GM12878 (cell line): Measurements from ENCODE around the gene BLOC1S3. TPM values are rescaled to one million over a fixed set of nuclear protein-coding genes. Genes with fewer than 3 reads are reported as not detected.

Experiments
- ATAC-seq: fragments of 200-7000 bp; cut with Tn5 transposase; 3 replicates; pipeline ENCODE4 v1.9.1; 2020; ENCODE audit warnings: mild to moderate bottlenecking, moderate library complexity
- BruUV-seq: library from RNA; stranded (reverse); fragments of 400-500 nt; replicated peaks from 2 replicates; lab custom pipeline; 2021; lab: Mats Ljungman, UMichigan
- CTCF ChIA-PET: fragments of 300-600 bp; sonication (Branson Sonifier 250); formaldehyde crosslinking; extraction: SDS; loops from one replicate; lab custom pipeline; 2021; ENCODE audit warnings: inconsistent platforms; lab: Yijun Ruan, JAX
- POLR2A ChIA-PET: fragments of 350-600 bp; formaldehyde crosslinking; extraction: SDS; loops from one replicate; lab custom pipeline; 2021; ENCODE audit warnings: inconsistent platforms; lab: Charles Lee
- RAD21 ChIA-PET: fragments of 300-600 bp; sonication (Branson Sonifier 250); formaldehyde crosslinking; loops from one replicate; lab custom pipeline; 2023; ENCODE audit warnings: antibody characterized with exemption; ENCODE audit not compliant: unreplicated experiment; lab: Charles Lee
- SMC1A ChIA-PET: fragments of 300-600 bp; sonication (Branson Sonifier 250); formaldehyde crosslinking; loops from one replicate; lab custom pipeline; 2023; ENCODE audit not compliant: unreplicated experiment, uncharacterized antibody; lab: Charles Lee
- DNase-seq: peaks from one replicate; pipeline ENCODE4 v3.0.0-alpha.2; 2011; ENCODE audit warnings: low read depth, low spot score
- FAIRE-seq: peaks from 3 replicates; lab custom pipeline; 2011; peaks lifted over from hg19 to GRCh38; lab: Jason Lieb, UNC
- H2AFZ ChIP-seq: 2 replicates; pipeline ENCODE4 v1.6.0; 2011; ENCODE audit warnings: low read depth, low read length, control low read depth; ENCODE audit not compliant: control insufficient read depth
- H3K27ac ChIP-seq: 2 replicates; pipeline ENCODE4 v1.5.1; 2011; ENCODE audit warnings: control low read depth; ENCODE audit not compliant: control insufficient read depth, insufficient read depth
- H3K27me3 ChIP-seq, 2 experiments: replicated peaks in 1 of 2; 2 replicates each; pipeline versions ENCODE4 v1.6.0 to v1.6.1; 2011; ENCODE audit warnings: low read length in 1 of 2; ENCODE audit not compliant: control insufficient read depth in 2 of 2, insufficient read depth in 2 of 2
- H3K36me3 ChIP-seq, 2 experiments: 2 replicates each; pipeline ENCODE4 v1.5.1; 2011; ENCODE audit warnings: low read length in 1 of 2; ENCODE audit not compliant: control insufficient read depth in 2 of 2, insufficient read depth in 2 of 2
- H3K4me1 ChIP-seq: 2 replicates; pipeline ENCODE4 v1.6.1; 2011; ENCODE audit warnings: mild to moderate bottlenecking, low read length, moderate library complexity, mixed read lengths; ENCODE audit not compliant: control insufficient read depth, insufficient read depth
- H3K4me2 ChIP-seq: 2 replicates; pipeline ENCODE4 v1.6.0; 2011; ENCODE audit warnings: control low read depth; ENCODE audit not compliant: control insufficient read depth, insufficient read depth
- H3K4me3 ChIP-seq: fragments of 200-600 bp; sonication (generic); 2 replicates; pipeline ENCODE4 v1.5.1; 2016
- H3K79me2 ChIP-seq: 2 replicates; pipeline ENCODE4 v1.6.0; 2011; ENCODE audit warnings: low read length; ENCODE audit not compliant: control insufficient read depth, insufficient read depth
- H3K9ac ChIP-seq: 2 replicates; pipeline ENCODE4 v1.8.0; 2011; ENCODE audit warnings: low read length, control low read depth, mixed read lengths; ENCODE audit not compliant: control insufficient read depth, insufficient read depth
- H3K9me3 ChIP-seq: replicated peaks from 3 replicates; pipeline ENCODE4 v1.5.1; 2011; ENCODE audit warnings: mild to moderate bottlenecking, low read length; ENCODE audit not compliant: control insufficient read depth, insufficient read depth
- H4K20me1 ChIP-seq: 2 replicates; pipeline ENCODE4 v1.6.0; 2011; ENCODE audit not compliant: control insufficient read depth, insufficient read depth
- ASH2L ChIP-seq: fragments of 300-600, 200-600 bp; sonication (generic); IDR thresholded peaks from 2 replicates; pipeline ENCODE4 v1.6.1; 2017; ENCODE audit warnings: low read depth, mild to moderate bottlenecking, borderline replicate concordance
- ATF7 ChIP-seq: fragments of 450-650 bp; IDR thresholded peaks from 2 replicates; pipeline ENCODE4 v1.6.1; 2016; ENCODE audit warnings: low read depth, mild to moderate bottlenecking
- BMI1 ChIP-seq: fragments of 450-650 bp; IDR thresholded peaks from 2 replicates; pipeline ENCODE4 v1.6.1; 2016; ENCODE audit warnings: mild to moderate bottlenecking, moderate library complexity, borderline replicate concordance
- ETV6 ChIP-seq, 2 experiments: fragments of 450-650 bp in 1 of 2; IDR thresholded peaks in 1 of 2; conservative IDR thresholded peaks in 1 of 2; 2 replicates each; pipeline ENCODE4 v1.6.1; 2014; ENCODE audit warnings: antibody characterized with exemption in 1 of 2, borderline replicate concordance in 1 of 2, low read depth in 1 of 2, mild to moderate bottlenecking in 1 of 2, moderate library complexity in 1 of 2
- GATAD2B ChIP-seq: fragments of 450-650 bp; conservative IDR thresholded peaks from 2 replicates; pipeline ENCODE4 v1.6.1; 2017; ENCODE audit warnings: low read depth, mild to moderate bottlenecking, moderate library complexity
- IRF4 ChIP-seq: IDR thresholded peaks from 2 replicates; pipeline ENCODE4 v1.6.1; 2011; ENCODE audit warnings: low read depth, low read length
- MTA2 ChIP-seq: fragments of 450-650 bp; IDR thresholded peaks from 2 replicates; pipeline ENCODE4 v1.6.1; 2016; ENCODE audit warnings: low read depth, mild to moderate bottlenecking, moderate library complexity
- MYC ChIP-seq: IDR thresholded peaks from 2 replicates; pipeline ENCODE4 v1.6.1; 2011; ENCODE audit warnings: mild to moderate bottlenecking, low read length, moderate library complexity, inconsistent platforms; ENCODE audit not compliant: insufficient read depth, insufficient replicate concordance, insufficient read length, severe bottlenecking
- RBBP5 ChIP-seq: fragments of 200-600 bp; sonication (generic); conservative IDR thresholded peaks from 2 replicates; pipeline ENCODE4 v1.6.1; 2016
- RELA ChIP-seq: fragments of 450-650 bp; IDR thresholded peaks from 2 replicates; pipeline ENCODE4 v1.8.0; 2014; ENCODE audit warnings: borderline replicate concordance; ENCODE audit not compliant: partially characterized antibody
- RUNX3 ChIP-seq: IDR thresholded peaks from 2 replicates; pipeline ENCODE4 v1.6.1; 2012; ENCODE audit warnings: low read length, inconsistent platforms
- SUPT20H ChIP-seq: IDR thresholded peaks from 2 replicates; pipeline ENCODE4 v1.6.1; 2011; ENCODE audit warnings: low read depth, mild to moderate bottlenecking, low read length, moderate library complexity, borderline replicate concordance; ENCODE audit not compliant: control insufficient read depth
- TCF12 ChIP-seq: IDR thresholded peaks from 2 replicates; pipeline ENCODE4 v1.6.1; 2011; ENCODE audit warnings: low read depth, mild to moderate bottlenecking, low read length
- TCF7 ChIP-seq: IDR thresholded peaks from 2 replicates; pipeline ENCODE4 v1.6.1; 2014; ENCODE audit warnings: antibody characterized with exemption, borderline replicate concordance
- USF1 ChIP-seq: IDR thresholded peaks from 2 replicates; pipeline ENCODE4 v1.6.1; 2011; ENCODE audit warnings: borderline replicate concordance, low read depth, mild to moderate bottlenecking, moderate library complexity, mixed read lengths, low read length; ENCODE audit not compliant: insufficient read depth; ENCODE audit errors: extremely low read length
- WGBS: methylation state at CpG from one replicate; pipeline ENCODE4 v1.1.6; 2016; ENCODE audit warnings: low lambda C conversion rate; ENCODE audit not compliant: insufficient replicate concordance, insufficient coverage; ENCODE audit errors: missing lambda C conversion rate; 5-methylcytosine and 5-hydroxymethylcytosine counted together
- in situ Hi-C: fragments of 300-500 bp; cut with MboI; formaldehyde crosslinking; loops from 9 replicates; pipeline ENCODE4 v1.14.3; 2018; ENCODE audit warnings: mixed read lengths
- intact Hi-C: fragments of 100-400 bp; cut with micrococcal nuclease; formaldehyde crosslinking; loops from one replicate; pipeline ENCODE4 v1.14.2; 2022; ENCODE audit not compliant: unreplicated experiment
- polyA plus RNA-seq, 11 experiments: library from polyadenylated mRNA; depleted of rRNA in 4 of 11; unstranded in 6 of 11; stranded (reverse) in 5 of 11; fragments of >200 nt; fragmentation: Nextera tagmentation in 4 of 11; fragmentation: Illumina TruSeq in 1 of 11; extraction: Ambion mirVana in 4 of 11; extraction: Trizol in 1 of 11; gene quantifications; 1 replicate in 1 of 11; 2 replicates in 10 of 11; pipeline versions ENCODE4 v1.2.1 to v1.2.3, GENCODE V29; 2011 to 2016; ENCODE audit warnings: inconsistent platforms in 2 of 11, missing spikeins in 2 of 11, low read depth in 1 of 11
- total RNA-seq, 4 experiments: library from RNA; depleted of rRNA in 3 of 4; stranded (reverse); fragments of >200 nt in 3 of 4; fragmentation: Illumina TruSeq in 1 of 4; extraction: Trizol in 1 of 4; gene quantifications; 2 replicates each; pipeline versions ENCODE4 v1.2.1 to v1.2.3, GENCODE V29; 2013 to 2021
- TF ChIP-seq, protein P1 (sequence below): fragments of 450-650 bp; IDR thresholded peaks from 2 replicates; pipeline ENCODE4 v1.6.1; 2018; ENCODE audit warnings: mild to moderate bottlenecking, low read depth, moderate library complexity; ENCODE audit not compliant: partially characterized antibody

The BLOC1S3 gene
- total and polyA plus RNA-seq, 10 of the 15 experiments (the other 5 are each of a cell fraction or from before 2014, with no cell fraction given) = 3.6 to 18.3 (median 10.4) TPM

DNA sequence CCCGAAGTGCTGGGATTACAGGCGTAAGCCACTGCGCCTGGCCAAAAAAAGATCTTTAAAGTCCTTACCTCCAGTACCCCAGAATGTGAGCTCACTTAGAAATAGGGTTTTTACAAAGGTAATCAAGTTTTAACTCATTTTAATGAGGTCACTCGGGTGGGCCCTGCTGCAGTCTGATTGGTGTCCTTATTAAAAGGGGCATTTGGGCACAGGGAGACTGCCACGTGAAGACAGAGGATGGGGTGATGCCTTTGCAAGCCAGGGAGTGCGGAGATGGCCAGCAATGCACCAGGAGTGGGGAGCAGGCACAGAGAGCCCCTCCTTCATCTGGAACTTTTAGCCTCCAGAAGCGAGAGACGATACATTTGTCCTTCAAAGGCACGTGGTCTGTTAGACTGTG lies 29.5 kb upstream of the BLOC1S3 start:
- Histone ChIP-seq H3K4me2 (no peak overlapping the region), H3K36me3 (peaks cover 0 to 14% of the 10 kb centered on the region in 2 experiments; a peak in 3 of 4 replicates), H3K79me2 (no peaks in the 10 kb centered on the region), H2AFZ (no peak overlapping the region), H3K4me1 (peaks cover 14% of the 10 kb centered on the region), H4K20me1 (no peaks in the 10 kb centered on the region), H3K4me3 (no peak overlapping the region), H3K27me3 (peaks cover 5 to 9% of the 10 kb centered on the region in 2 experiments; a peak in 3 of 4 replicates), H3K27ac (no peak overlapping the region), H3K9ac (no peak overlapping the region), H3K9me3 (no peaks in the 10 kb centered on the region; the same call in 2 of the 3 replicates)
- intact Hi-C loops (no loop called here), in situ Hi-C loops (no loop called here)
- WGBS = 76% methylated on average over 9 of the region's 9 CpGs
- ChIA-PET SMC1A (interaction anchor here (1.0 kb wide), 1 partner anchor 89 kb away, joined by 3 read pairs; no protein-coding TSS in a partner anchor), CTCF (interaction anchor here (1.0 to 1.6 kb wide), 3 partner anchors 16 to 186 kb away, joined by 3 to 4 read pairs (median 3); no protein-coding TSS in a partner anchor), POLR2A (no interaction called here), RAD21 (no interaction called here)
- ATAC-seq (no peak), FAIRE-seq (no peak), DNase-seq (no peak)
- TF ChIP-seq BMI1 = no peak
- no peak for TF ChIP-seq TCF7
- TF ChIP-seq RBBP5 = no peak
- TF ChIP-seq, protein P1, sequence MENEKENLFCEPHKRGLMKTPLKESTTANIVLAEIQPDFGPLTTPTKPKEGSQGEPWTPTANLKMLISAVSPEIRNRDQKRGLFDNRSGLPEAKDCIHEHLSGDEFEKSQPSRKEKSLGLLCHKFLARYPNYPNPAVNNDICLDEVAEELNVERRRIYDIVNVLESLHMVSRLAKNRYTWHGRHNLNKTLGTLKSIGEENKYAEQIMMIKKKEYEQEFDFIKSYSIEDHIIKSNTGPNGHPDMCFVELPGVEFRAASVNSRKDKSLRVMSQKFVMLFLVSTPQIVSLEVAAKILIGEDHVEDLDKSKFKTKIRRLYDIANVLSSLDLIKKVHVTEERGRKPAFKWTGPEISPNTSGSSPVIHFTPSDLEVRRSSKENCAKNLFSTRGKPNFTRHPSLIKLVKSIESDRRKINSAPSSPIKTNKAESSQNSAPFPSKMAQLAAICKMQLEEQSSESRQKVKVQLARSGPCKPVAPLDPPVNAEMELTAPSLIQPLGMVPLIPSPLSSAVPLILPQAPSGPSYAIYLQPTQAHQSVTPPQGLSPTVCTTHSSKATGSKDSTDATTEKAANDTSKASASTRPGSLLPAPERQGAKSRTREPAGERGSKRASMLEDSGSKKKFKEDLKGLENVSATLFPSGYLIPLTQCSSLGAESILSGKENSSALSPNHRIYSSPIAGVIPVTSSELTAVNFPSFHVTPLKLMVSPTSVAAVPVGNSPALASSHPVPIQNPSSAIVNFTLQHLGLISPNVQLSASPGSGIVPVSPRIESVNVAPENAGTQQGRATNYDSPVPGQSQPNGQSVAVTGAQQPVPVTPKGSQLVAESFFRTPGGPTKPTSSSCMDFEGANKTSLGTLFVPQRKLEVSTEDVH = no peak
- TF ChIP-seq USF1 = no peak
- no peak for TF ChIP-seq ASH2L
- no peak for TF ChIP-seq RELA
- TF ChIP-seq SUPT20H = no peak
- no peak for TF ChIP-seq IRF4
- no peak for TF ChIP-seq RUNX3
- TF ChIP-seq ETV6 (conservative IDR thresholded peaks at IDR 0.05 in 1 of 2, IDR thresholded peaks at IDR 0.05 in 1 of 2; ENCODE audit: borderline replicate concordance in 1 of 2, low read depth in 1 of 2) = no peak
- no peak for TF ChIP-seq ATF7
- no peak for TF ChIP-seq MYC
- TF ChIP-seq GATAD2B = no peak
- no peak for TF ChIP-seq MTA2
- no peak for TF ChIP-seq TCF12
- no TSS peak for BruUV-seq
